B cell (primary cell): ENCODE data around the gene MAP1B. TPM values are rescaled to one million over a fixed set of nuclear protein-coding genes. Genes with fewer than 3 reads are reported as not detected.

Experiments
- ATAC-seq: fragments of 200-7000 bp; cut with Tn5 transposase; one replicate; pipeline ENCODE4 v1.10.0; 2021; ENCODE audit warnings: low read depth, mild to moderate bottlenecking, moderate number of reproducible peaks, moderate library complexity
- CTCF ChIA-PET: fragments of 350-600 bp; sonication (Branson Sonifier 250); formaldehyde crosslinking; loops from one replicate; lab custom pipeline; 2021; ENCODE audit warnings: antibody characterized with exemption, inconsistent platforms; lab: Charles Lee
- POLR2A ChIA-PET: fragments of 350-600 bp; sonication (Branson Sonifier 250); formaldehyde crosslinking; loops from one replicate; lab custom pipeline; 2021; ENCODE audit warnings: antibody characterized with exemption; lab: Charles Lee
- DNase-seq: peaks from one replicate; pipeline ENCODE4 v3.0.0; 2013
- H2AFZ ChIP-seq: 2 replicates; pipeline ENCODE4 v1.6.1; 2012; ENCODE audit warnings: mild to moderate bottlenecking, low read depth, low read length; ENCODE audit not compliant: insufficient read depth, poor library complexity, severe bottlenecking
- H3K27ac ChIP-seq, 2 donors: 1 replicate in 1 of 2; 2 replicates in 1 of 2; pipeline ENCODE4 v1.5.1; 2012 to 2013; ENCODE audit warnings: low read length in 2 of 2, mild to moderate bottlenecking in 2 of 2, moderate library complexity in 1 of 2
- H3K27me3 ChIP-seq, 4 experiments: fragments of 200-600 bp in 1 of 4; sonication (generic) in 1 of 4; replicated peaks in 1 of 4; 1 replicate in 2 of 4; 2 replicates in 2 of 4; pipeline versions ENCODE4 v1.6.1 to v1.7.0; 2013 to 2016; ENCODE audit warnings: low read length in 3 of 4, mild to moderate bottlenecking in 2 of 4, mixed read lengths in 1 of 4, moderate library complexity in 1 of 4; ENCODE audit not compliant: insufficient read depth in 4 of 4, control insufficient read depth in 3 of 4; ENCODE audit errors: control extremely low read depth in 1 of 4
- H3K36me3 ChIP-seq, 2 experiments: replicated peaks in 1 of 2; 1 replicate in 1 of 2; 2 replicates in 1 of 2; pipeline versions ENCODE4 v1.6.1 to v1.7.1; 2013; ENCODE audit warnings: low read length in 1 of 2; ENCODE audit not compliant: insufficient read depth in 2 of 2, control insufficient read depth in 1 of 2; ENCODE audit errors: control extremely low read depth in 1 of 2, extremely low read depth in 1 of 2
- H3K4me1 ChIP-seq, 2 donors: fragments of 200-600 bp in 1 of 2; sonication (generic) in 1 of 2; 1 replicate in 1 of 2; 2 replicates in 1 of 2; pipeline versions ENCODE4 v1.5.1 to v1.6.1; 2013 to 2017; ENCODE audit warnings: low read length in 2 of 2; ENCODE audit not compliant: control insufficient read depth in 2 of 2, insufficient read depth in 2 of 2
- H3K4me2 ChIP-seq: replicated peaks from 2 replicates; pipeline ENCODE3; 2012; ENCODE audit warnings: mild to moderate bottlenecking, low read depth, low read length; ENCODE audit not compliant: poor library complexity, severe bottlenecking
- H3K4me3 ChIP-seq, 5 experiments: fragments of 200-600 bp in 1 of 5; sonication (generic) in 1 of 5; 1 replicate in 3 of 5; 2 replicates in 2 of 5; pipeline versions ENCODE4 v1.5.1 to v1.7.0; 2011 to 2016; ENCODE audit warnings: low read length in 4 of 5, mild to moderate bottlenecking in 4 of 5, low read depth in 2 of 5, control low read depth in 1 of 5, moderate library complexity in 1 of 5; ENCODE audit not compliant: insufficient read depth in 1 of 5; ENCODE audit errors: control extremely low read depth in 1 of 5, extremely low read depth in 1 of 5
- H3K79me2 ChIP-seq: fragments of 200-600 bp; sonication (generic); one replicate; pipeline ENCODE4 v1.6.0; 2016; ENCODE audit warnings: low read length; ENCODE audit not compliant: control insufficient read depth, insufficient read depth
- H3K9ac ChIP-seq: fragments of 200-600 bp; sonication (generic); 2 replicates; pipeline ENCODE4 v1.6.1; 2017; ENCODE audit warnings: mild to moderate bottlenecking, low read length, moderate library complexity
- H3K9me3 ChIP-seq, 3 donors: one replicate each; pipeline versions ENCODE4 v1.6.1 to v1.7.1; 2013; ENCODE audit warnings: low read length in 2 of 3; ENCODE audit not compliant: control insufficient read depth in 2 of 3, insufficient read depth in 1 of 3; ENCODE audit errors: control extremely low read depth in 1 of 3
- H4K20me1 ChIP-seq: 2 replicates; pipeline ENCODE4 v1.6.0; 2012; ENCODE audit warnings: mild to moderate bottlenecking, low read length; ENCODE audit not compliant: insufficient read depth, control insufficient read depth, poor library complexity, severe bottlenecking
- H3K27ac Mint-ChIP-seq: one replicate; pipeline ENCODE4 v1.8.0; 2021; ENCODE audit warnings: mixed read lengths
- H3K27me3 Mint-ChIP-seq: one replicate; pipeline ENCODE4 v1.8.0; 2021; ENCODE audit warnings: mixed read lengths
- H3K4me1 Mint-ChIP-seq: one replicate; pipeline ENCODE4 v1.8.0; 2021; ENCODE audit warnings: mixed read lengths
- H3K4me3 Mint-ChIP-seq: one replicate; pipeline ENCODE4 v1.8.0; 2021; ENCODE audit warnings: mixed read lengths
- H3K9me3 Mint-ChIP-seq: one replicate; pipeline ENCODE4 v1.8.0; 2022; ENCODE audit warnings: mixed read lengths; ENCODE audit not compliant: insufficient read depth
- CTCF ChIP-seq: fragments of 200-600 bp; IDR thresholded peaks from one replicate; pipeline ENCODE4 v1.8.0; 2022; ENCODE audit warnings: antibody characterized with exemption, mild to moderate bottlenecking
- EZH2 ChIP-seq: IDR thresholded peaks from 2 replicates; pipeline ENCODE4 v1.6.1; 2012; ENCODE audit warnings: borderline replicate concordance, low read depth, mild to moderate bottlenecking, moderate library complexity, low read length; ENCODE audit not compliant: insufficient read depth, poor library complexity, severe bottlenecking
- WGBS: methylation state at CpG from one replicate; pipeline ENCODE4 v1.1.5; 2013; ENCODE audit warnings: missing lambda C conversion rate; ENCODE audit not compliant: insufficient coverage; 5-methylcytosine and 5-hydroxymethylcytosine counted together
- intact Hi-C: fragments of 100-400 bp; cut with micrococcal nuclease; formaldehyde crosslinking; loops from one replicate; pipeline ENCODE4 v1.10.0; 2022
- polyA plus RNA-seq: library from polyadenylated mRNA; depleted of rRNA; stranded (reverse); fragments of >200 nt; gene quantifications from 2 replicates; pipeline ENCODE4 v1.2.3, GENCODE V29; 2012
- total RNA-seq, 2 donors: library from RNA; stranded (reverse); fragments of 120-200 nt in 1 of 2; gene quantifications; 1 replicate in 1 of 2; 2 replicates in 1 of 2; pipeline versions ENCODE4 v1.2.3 to v1.2.4, GENCODE V29; 2013 to 2022

Gene MAP1B
- total and polyA plus RNA-seq, 2 donors (not counting 1 experiment from before 2014, with no cell fraction given): 0.15 TPM; not detected in 1

- H3K4me2 ChIP-seq: no peak overlapping the region
- ATAC-seq: no peak
Measured at GRCh38 chr5:72189146-72189545, 81.9 kb downstream of the MAP1B start.

GRCh38 chr5:72191404-72191803, 84.1 kb downstream of the MAP1B start:
- peaks cover 17% of the 10 kb centered on the region for H3K27me3 Mint-ChIP-seq
- ATAC-seq: no peak
- CTCF ChIA-PET: no interaction called here

More at GRCh38 chr5:72189146-72189545, 81.9 kb downstream of the MAP1B start:
- H3K9ac ChIP-seq: no peak overlapping the region
- POLR2A ChIA-PET: no interaction called here
- peaks cover 0 to 3% (median 0%) of the 10 kb centered on the region in 4 experiments for H3K27me3 ChIP-seq
- no peaks in the 10 kb centered on the region for H3K36me3 ChIP-seq
- H3K27ac ChIP-seq: no peak overlapping the region
- Mint-ChIP-seq H3K27me3 (peaks cover 3% of the 10 kb centered on the region), H3K4me3 (no peak overlapping the region), H3K9me3 (no peaks in the 10 kb centered on the region), H3K27ac (no peak overlapping the region), H3K4me1 (no peaks in the 10 kb centered on the region)
- no peaks in the 10 kb centered on the region for H3K9me3 ChIP-seq
- H3K79me2 ChIP-seq: no peaks in the 10 kb centered on the region
- H3K4me3 ChIP-seq: no peak overlapping the region
- H2AFZ ChIP-seq: no peak overlapping the region
- DNase-seq: no peak
- WGBS: no CpG with 5 or more reads among the region's 2 CpGs
- H3K4me1 ChIP-seq: no peaks in the 10 kb centered on the region
- no peaks in the 10 kb centered on the region for H4K20me1 ChIP-seq
- CTCF ChIA-PET: no interaction called here
- intact Hi-C loops: no loop called here
- TF ChIP-seq EZH2: no peak
- TF ChIP-seq CTCF: no peak

More at GRCh38 chr5:72191404-72191803, 84.1 kb downstream of the MAP1B start:
- H3K27ac ChIP-seq: no peak overlapping the region
- H3K27me3 ChIP-seq: peaks cover 0 to under 1% (median 0%) of the 10 kb centered on the region in 4 experiments
- peaks cover 3% of the 10 kb centered on the region for H3K9me3 Mint-ChIP-seq
- no peak for DNase-seq
- H3K27ac Mint-ChIP-seq: no peak overlapping the region
- H3K79me2 ChIP-seq: no peaks in the 10 kb centered on the region
- H2AFZ ChIP-seq: no peak overlapping the region
- peaks cover 7 to 14% of the 10 kb centered on the region in 2 donors for H3K4me1 ChIP-seq
- peaks cover 15% of the 10 kb centered on the region for H3K4me1 Mint-ChIP-seq
- H4K20me1 ChIP-seq: no peaks in the 10 kb centered on the region
- no peaks in the 10 kb centered on the region for H3K36me3 ChIP-seq
- no peak overlapping the region for H3K4me3 Mint-ChIP-seq
- no peak for TF ChIP-seq CTCF
- no peak for TF ChIP-seq EZH2
- H3K9me3 ChIP-seq: peaks cover 0 to 10% (median 0%) of the 10 kb centered on the region in 3 donors
- POLR2A ChIA-PET: no interaction called here
- no peak overlapping the region for H3K4me3 ChIP-seq
- intact Hi-C loops: no loop called here
- H3K4me2 ChIP-seq: no peak overlapping the region
- 100% methylated on average over 1 of the region's 3 CpGs for WGBS
- no peak overlapping the region for H3K9ac ChIP-seq
